PC-9 (cell line): Measurements from ENCODE around the gene TLE4.

ENCODE experiments used
- EZH2 ChIP-seq: fragments of 200-600 bp; sonication (generic); IDR thresholded peaks from 2 replicates; pipeline ENCODE4 v1.8.0; 2017; ENCODE audit warnings: antibody characterized with exemption, low read depth
- TF ChIP-seq, protein P1 (sequence below): fragments of 200-600 bp; sonication (generic); conservative IDR thresholded peaks from 2 replicates; pipeline ENCODE4 v1.6.1; 2017; ENCODE audit warnings: mixed run types, antibody characterized with exemption, mild to moderate bottlenecking, moderate library complexity

DNA sequence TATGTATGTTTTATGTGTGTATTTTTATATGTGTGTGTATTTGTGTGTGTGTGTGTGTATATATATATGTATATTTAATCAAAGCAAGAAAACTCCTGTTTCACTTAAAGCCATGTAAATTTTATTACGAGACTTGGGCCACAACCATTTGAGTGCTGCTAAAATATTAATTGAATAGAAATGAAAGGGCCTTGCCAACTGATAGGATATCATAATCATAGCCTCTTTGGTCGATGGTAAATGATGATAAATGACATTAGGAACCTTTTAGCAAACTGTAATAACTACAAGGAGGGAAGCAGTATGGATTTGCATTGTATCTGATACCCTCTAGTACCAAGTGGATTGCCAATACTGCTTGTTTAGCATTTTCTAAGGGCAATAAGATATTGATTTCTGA, 7.9 kb downstream of the TLE4 start:
- TF ChIP-seq, protein P1, sequence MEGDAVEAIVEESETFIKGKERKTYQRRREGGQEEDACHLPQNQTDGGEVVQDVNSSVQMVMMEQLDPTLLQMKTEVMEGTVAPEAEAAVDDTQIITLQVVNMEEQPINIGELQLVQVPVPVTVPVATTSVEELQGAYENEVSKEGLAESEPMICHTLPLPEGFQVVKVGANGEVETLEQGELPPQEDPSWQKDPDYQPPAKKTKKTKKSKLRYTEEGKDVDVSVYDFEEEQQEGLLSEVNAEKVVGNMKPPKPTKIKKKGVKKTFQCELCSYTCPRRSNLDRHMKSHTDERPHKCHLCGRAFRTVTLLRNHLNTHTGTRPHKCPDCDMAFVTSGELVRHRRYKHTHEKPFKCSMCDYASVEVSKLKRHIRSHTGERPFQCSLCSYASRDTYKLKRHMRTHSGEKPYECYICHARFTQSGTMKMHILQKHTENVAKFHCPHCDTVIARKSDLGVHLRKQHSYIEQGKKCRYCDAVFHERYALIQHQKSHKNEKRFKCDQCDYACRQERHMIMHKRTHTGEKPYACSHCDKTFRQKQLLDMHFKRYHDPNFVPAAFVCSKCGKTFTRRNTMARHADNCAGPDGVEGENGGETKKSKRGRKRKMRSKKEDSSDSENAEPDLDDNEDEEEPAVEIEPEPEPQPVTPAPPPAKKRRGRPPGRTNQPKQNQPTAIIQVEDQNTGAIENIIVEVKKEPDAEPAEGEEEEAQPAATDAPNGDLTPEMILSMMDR, result no peak
- no peak for TF ChIP-seq EZH2
